Mesodermal cell (in vitro differentiated cells): ENCODE results near the gene MICALL1.

ENCODE experiments used
- H3K27ac ChIP-seq: 2 replicates; pipeline ENCODE4 v1.7.0; 2013; ENCODE audit warnings: mild to moderate bottlenecking, low read depth, low read length, moderate library complexity; ENCODE audit not compliant: severe bottlenecking
- H3K36me3 ChIP-seq: 2 replicates; pipeline ENCODE4 v1.7.1; 2013; ENCODE audit warnings: mild to moderate bottlenecking, low read length, moderate library complexity; ENCODE audit not compliant: control insufficient read depth, insufficient read depth
- H3K4me1 ChIP-seq: one replicate; pipeline ENCODE4 v1.7.1; 2013; ENCODE audit warnings: mild to moderate bottlenecking, low read length; ENCODE audit not compliant: insufficient read depth, control insufficient read depth, poor library complexity, severe bottlenecking
- H3K4me3 ChIP-seq: 2 replicates; pipeline ENCODE4 v1.7.0; 2013; ENCODE audit warnings: low read length, control low read depth, mild to moderate bottlenecking; ENCODE audit not compliant: insufficient read depth, poor library complexity, severe bottlenecking; ENCODE audit errors: extremely low read depth
- H3K9me3 ChIP-seq: 2 replicates; pipeline ENCODE4 v1.7.1; 2013; ENCODE audit warnings: mild to moderate bottlenecking, low read length, moderate library complexity; ENCODE audit not compliant: control insufficient read depth
- WGBS, 2 experiments: methylation state at CpG; one replicate each; pipeline ENCODE4 v1.1.5; 2013; ENCODE audit warnings: missing lambda C conversion rate in 2 of 2; ENCODE audit not compliant: insufficient coverage in 2 of 2; 5-methylcytosine and 5-hydroxymethylcytosine counted together

MICALL1 gene

GRCh38 chr22:37922191-37922590, 16.1 kb downstream of the MICALL1 start:
- H3K27ac ChIP-seq = no peak overlapping the region
- no peaks in the 10 kb centered on the region for H3K9me3 ChIP-seq
- H3K36me3 ChIP-seq = peaks cover 92% of the 10 kb centered on the region
- H3K4me1 ChIP-seq = no peaks in the 10 kb centered on the region
- 93 to 94% methylated on average over 6 to 7 of the region's 11 CpGs for WGBS, 2 experiments
- no peak overlapping the region for H3K4me3 ChIP-seq

- no peaks in the 10 kb centered on the region for H3K9me3 ChIP-seq
- no peak overlapping the region for H3K4me3 ChIP-seq
- 90% methylated on average over 3 to 4 of the region's 4 CpGs for WGBS, 2 experiments
- H3K4me1 ChIP-seq = no peaks in the 10 kb centered on the region
- H3K36me3 ChIP-seq = peaks cover 90% of the 10 kb centered on the region
- H3K27ac ChIP-seq = no peak overlapping the region
Measured at GRCh38 chr22:37923927-37924326, 17.8 kb downstream of the MICALL1 start.

GRCh38 chr22:37924386-37925065, 18.4 kb downstream of the MICALL1 start:
- Histone ChIP-seq H3K9me3 (no peaks in the 10 kb centered on the region), H3K4me1 (no peaks in the 10 kb centered on the region), H3K27ac (no peak overlapping the region), H3K36me3 (peaks cover 90% of the 10 kb centered on the region), H3K4me3 (no peak overlapping the region)
- 96 to 97% methylated on average over 8 to 17 of the region's 18 CpGs for WGBS, 2 experiments

GRCh38 chr22:37925330-37925729, 19.2 kb downstream of the MICALL1 start:
- Histone ChIP-seq H3K9me3 (no peaks in the 10 kb centered on the region), H3K4me1 (no peaks in the 10 kb centered on the region), H3K4me3 (no peak overlapping the region), H3K36me3 (peaks cover 89% of the 10 kb centered on the region), H3K27ac (no peak overlapping the region)
- 92 to 100% methylated on average over 1 to 2 of the region's 3 CpGs for WGBS, 2 experiments

- no peaks in the 10 kb centered on the region for H3K9me3 ChIP-seq
- H3K27ac ChIP-seq = no peak overlapping the region
- H3K4me3 ChIP-seq = no peak overlapping the region
- H3K36me3 ChIP-seq = peaks cover 91% of the 10 kb centered on the region
- no peaks in the 10 kb centered on the region for H3K4me1 ChIP-seq
- WGBS, 2 experiments = 93 to 100% methylated on average over 3 to 5 of the region's 15 CpGs
Measured at GRCh38 chr22:37925767-37926166, 19.7 kb downstream of the MICALL1 start.

- Histone ChIP-seq H3K9me3 (no peaks in the 10 kb centered on the region), H3K4me3 (no peak overlapping the region), H3K36me3 (peaks cover 91% of the 10 kb centered on the region), H3K27ac (no peak overlapping the region), H3K4me1 (no peaks in the 10 kb centered on the region)
- WGBS, 2 experiments = 98 to 100% methylated on average over 7 of the region's 7 CpGs
Measured at GRCh38 chr22:37926358-37926757, 20.3 kb downstream of the MICALL1 start.

GRCh38 chr22:37926771-37927636, 20.9 kb downstream of the MICALL1 start:
- Histone ChIP-seq H3K4me1 (no peaks in the 10 kb centered on the region), H3K9me3 (no peaks in the 10 kb centered on the region), H3K4me3 (no peak overlapping the region), H3K36me3 (peaks cover 91% of the 10 kb centered on the region), H3K27ac (no peak overlapping the region)
- WGBS, 2 experiments = 91 to 97% methylated on average over 25 to 31 of the region's 32 CpGs

- Histone ChIP-seq H3K27ac (no peak overlapping the region), H3K36me3 (peaks cover 96% of the 10 kb centered on the region), H3K4me3 (no peak overlapping the region), H3K4me1 (no peaks in the 10 kb centered on the region), H3K9me3 (no peaks in the 10 kb centered on the region)
- WGBS, 2 experiments = 83 to 91% methylated on average over 3 to 5 of the region's 5 CpGs
Measured at GRCh38 chr22:37927637-37927936, 21.5 kb downstream of the MICALL1 start.

- Histone ChIP-seq H3K4me1 (peaks cover 9% of the 10 kb centered on the region), H3K9me3 (no peaks in the 10 kb centered on the region), H3K27ac (no peak overlapping the region), H3K36me3 (peaks cover 89% of the 10 kb centered on the region), H3K4me3 (no peak overlapping the region)
- 97 to 100% methylated on average over 5 of the region's 5 CpGs for WGBS, 2 experiments
Measured at GRCh38 chr22:37929390-37929789, 23.3 kb downstream of the MICALL1 start.

GRCh38 chr22:37930270-37930951, 24.3 kb downstream of the MICALL1 start:
- Histone ChIP-seq H3K9me3 (no peaks in the 10 kb centered on the region), H3K36me3 (peaks cover 79% of the 10 kb centered on the region), H3K27ac (no peak overlapping the region), H3K4me1 (peaks cover 9% of the 10 kb centered on the region), H3K4me3 (no peak overlapping the region)
- WGBS, 2 experiments = 88% methylated on average over 11 of the region's 11 CpGs
